ENCODE results near the gene LILRB4. TPM values are rescaled to one million over a fixed set of nuclear protein-coding genes. Genes with fewer than 3 reads are reported as not detected.
"Not testable (repeated sequence)": the region's sequence is repeated elsewhere in the genome, so short reads cannot be mapped to it uniquely, and the experiment has no call there.

The LILRB4 gene
- total RNA-seq, 1 experiment from 2014 or later, result not detected

DNA sequence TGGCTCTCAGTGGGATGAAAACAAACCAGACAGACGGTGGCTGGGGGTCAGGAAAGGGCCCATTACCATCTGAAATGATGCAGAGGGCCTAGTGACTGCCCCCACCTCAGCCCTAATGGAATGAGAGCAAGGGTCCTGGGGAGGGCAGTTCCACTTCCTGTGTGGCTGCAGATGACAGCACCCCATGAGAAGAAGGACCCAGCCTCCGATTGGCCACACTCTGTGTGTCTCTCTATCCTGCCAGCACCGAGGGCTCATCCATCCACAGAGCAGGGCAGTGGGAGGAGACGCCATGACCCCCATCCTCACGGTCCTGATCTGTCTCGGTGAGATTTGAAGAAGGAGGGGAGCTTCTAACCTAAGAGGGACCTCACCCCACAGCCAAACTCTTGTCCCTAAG is 32.0 kb upstream of the LILRB4 start:
- H2AFZ ChIP-seq (ENCODE audit: low read length), result no peak overlapping the region
- H3K9ac ChIP-seq (ENCODE audit: extremely low read depth, insufficient read length, low read length), result no peak overlapping the region
- no peaks in the 10 kb centered on the region for H4K20me1 ChIP-seq (ENCODE audit: control insufficient read depth, insufficient read depth, insufficient read length)
- H3K79me2 ChIP-seq (ENCODE audit: insufficient read depth, low read length), result no peaks in the 10 kb centered on the region
- peaks cover 8% of the 10 kb centered on the region for H3K27me3 Mint-ChIP-seq (ENCODE audit: low read depth)
- H3K4me1 Mint-ChIP-seq, result no peaks in the 10 kb centered on the region
- no peak overlapping the region for H3K27ac Mint-ChIP-seq
- H3K9me3 ChIP-seq (ENCODE audit: control insufficient read depth, low read depth, low read length), result peaks cover 60% of the 10 kb centered on the region
- H3K79me1 ChIP-seq (ENCODE audit: insufficient read depth, low read depth, low read length, poor library complexity, severe bottlenecking), result no peaks in the 10 kb centered on the region
- H3K36me3 Mint-ChIP-seq (ENCODE audit: insufficient read depth in 1 of 3, low read depth in 3 of 3), result peaks cover 0 to 32% (median 14%) of the 10 kb centered on the region in 3 experiments; a peak in 6 of 7 replicates
- no peaks in the 10 kb centered on the region for H3K4me1 ChIP-seq (ENCODE audit: insufficient read depth, low read length)
- no peak overlapping the region for H3K23ac ChIP-seq (ENCODE audit: insufficient read length, low read depth, low read length)
- no peak overlapping the region for H2BK20ac ChIP-seq (ENCODE audit: low read depth, low read length, poor library complexity, severe bottlenecking)
- no peak overlapping the region for H2AK5ac ChIP-seq (ENCODE audit: insufficient read length, low read length)
- WGBS (ENCODE audit: extremely low coverage, insufficient read length, low lambda C conversion rate), result no CpG with 5 or more reads among the region's 6 CpGs
- H3K4me3 Mint-ChIP-seq, result no peak overlapping the region
- H3K4ac ChIP-seq (ENCODE audit: low read depth, low read length), result no peak overlapping the region
- no peaks in the 10 kb centered on the region for H3K27me3 ChIP-seq (ENCODE audit: insufficient read depth, low read length)
- no peak overlapping the region for H4K8ac ChIP-seq (replicated peaks; ENCODE audit: insufficient read length, low read depth, low read length)
- no peak overlapping the region for H2BK120ac ChIP-seq (ENCODE audit: low read depth, low read length, poor library complexity, severe bottlenecking)
- H3K18ac ChIP-seq (ENCODE audit: insufficient read length, low read depth, low read length), result no peak overlapping the region
- H3K9me3 Mint-ChIP-seq, result peaks cover 87 to 95% of the 10 kb centered on the region in 2 experiments
- no peak overlapping the region for H4K5ac ChIP-seq (ENCODE audit: insufficient read length, low read depth, low read length)
- H3K4me2 ChIP-seq (ENCODE audit: insufficient read depth, insufficient read length, low read length), result no peak overlapping the region
- DNase-seq, result no peak
- TF ChIP-seq, protein P1, sequence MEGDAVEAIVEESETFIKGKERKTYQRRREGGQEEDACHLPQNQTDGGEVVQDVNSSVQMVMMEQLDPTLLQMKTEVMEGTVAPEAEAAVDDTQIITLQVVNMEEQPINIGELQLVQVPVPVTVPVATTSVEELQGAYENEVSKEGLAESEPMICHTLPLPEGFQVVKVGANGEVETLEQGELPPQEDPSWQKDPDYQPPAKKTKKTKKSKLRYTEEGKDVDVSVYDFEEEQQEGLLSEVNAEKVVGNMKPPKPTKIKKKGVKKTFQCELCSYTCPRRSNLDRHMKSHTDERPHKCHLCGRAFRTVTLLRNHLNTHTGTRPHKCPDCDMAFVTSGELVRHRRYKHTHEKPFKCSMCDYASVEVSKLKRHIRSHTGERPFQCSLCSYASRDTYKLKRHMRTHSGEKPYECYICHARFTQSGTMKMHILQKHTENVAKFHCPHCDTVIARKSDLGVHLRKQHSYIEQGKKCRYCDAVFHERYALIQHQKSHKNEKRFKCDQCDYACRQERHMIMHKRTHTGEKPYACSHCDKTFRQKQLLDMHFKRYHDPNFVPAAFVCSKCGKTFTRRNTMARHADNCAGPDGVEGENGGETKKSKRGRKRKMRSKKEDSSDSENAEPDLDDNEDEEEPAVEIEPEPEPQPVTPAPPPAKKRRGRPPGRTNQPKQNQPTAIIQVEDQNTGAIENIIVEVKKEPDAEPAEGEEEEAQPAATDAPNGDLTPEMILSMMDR (conservative IDR thresholded peaks at IDR 0.05), result no peak
- H2BK5ac ChIP-seq (ENCODE audit: insufficient read length, low read length), result no peak overlapping the region
- no peaks in the 10 kb centered on the region for H3K23me2 ChIP-seq (ENCODE audit: insufficient read length, low read depth, low read length, poor library complexity, severe bottlenecking)
- no peak overlapping the region for H3T11ph ChIP-seq (ENCODE audit: low read length)
- no peak overlapping the region for H3K14ac ChIP-seq (ENCODE audit: insufficient read depth, low read length)
- no peak overlapping the region for H2BK12ac ChIP-seq (ENCODE audit: insufficient read length, low read depth, low read length)
- no peak overlapping the region for H3K56ac ChIP-seq (ENCODE audit: insufficient read length, low read depth, low read length)
- no peak overlapping the region for H4K91ac ChIP-seq (ENCODE audit: insufficient read length, low read depth, low read length)
- H3K27ac ChIP-seq (ENCODE audit: insufficient read length, low read depth, low read length), result no peak overlapping the region
- H2BK15ac ChIP-seq (ENCODE audit: low read depth, low read length), result no peak overlapping the region

DNA sequence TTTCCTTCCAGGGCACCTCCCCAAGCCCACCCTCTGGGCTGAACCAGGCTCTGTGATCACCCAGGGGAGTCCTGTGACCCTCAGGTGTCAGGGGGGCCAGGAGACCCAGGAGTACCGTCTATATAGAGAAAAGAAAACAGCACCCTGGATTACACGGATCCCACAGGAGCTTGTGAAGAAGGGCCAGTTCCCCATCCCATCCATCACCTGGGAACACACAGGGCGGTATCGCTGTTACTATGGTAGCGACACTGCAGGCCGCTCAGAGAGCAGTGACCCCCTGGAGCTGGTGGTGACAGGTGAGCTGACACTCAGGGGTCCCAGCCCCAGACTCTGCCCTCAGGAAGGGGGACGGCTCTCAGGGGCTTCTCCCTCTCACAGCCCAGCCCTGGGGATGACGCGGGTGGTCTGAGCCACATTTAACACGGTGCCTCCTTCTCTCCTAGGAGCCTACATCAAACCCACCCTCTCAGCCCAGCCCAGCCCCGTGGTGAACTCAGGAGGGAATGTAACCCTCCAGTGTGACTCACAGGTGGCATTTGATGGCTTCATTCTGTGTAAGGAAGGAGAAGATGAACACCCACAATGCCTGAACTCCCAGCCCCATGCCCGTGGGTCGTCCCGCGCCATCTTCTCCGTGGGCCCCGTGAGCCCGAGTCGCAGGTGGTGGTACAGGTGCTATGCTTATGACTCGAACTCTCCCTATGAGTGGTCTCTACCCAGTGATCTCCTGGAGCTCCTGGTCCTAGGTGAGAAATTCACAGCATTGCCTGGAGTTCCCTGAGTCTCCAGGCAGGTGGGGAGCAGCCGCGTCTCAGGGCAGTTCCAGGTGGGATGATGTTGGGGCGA is 31.1 kb upstream of the LILRB4 start:
- not testable (repeated sequence) for H3K4me3 Mint-ChIP-seq; H2AK5ac ChIP-seq (ENCODE audit: insufficient read length, low read length); H3K56ac ChIP-seq (ENCODE audit: insufficient read length, low read depth, low read length); DNase-seq; H4K91ac ChIP-seq (ENCODE audit: insufficient read length, low read depth, low read length); H2BK120ac ChIP-seq (ENCODE audit: low read depth, low read length, poor library complexity, severe bottlenecking); H3K27ac Mint-ChIP-seq; H2BK12ac ChIP-seq (ENCODE audit: insufficient read length, low read depth, low read length); H4K5ac ChIP-seq (ENCODE audit: insufficient read length, low read depth, low read length); H3K9ac ChIP-seq (ENCODE audit: extremely low read depth, insufficient read length, low read length); H3K4me2 ChIP-seq (ENCODE audit: insufficient read depth, insufficient read length, low read length); H3K27me3 ChIP-seq (ENCODE audit: insufficient read depth, low read length); H3K23me2 ChIP-seq (ENCODE audit: insufficient read length, low read depth, low read length, poor library complexity, severe bottlenecking); H4K8ac ChIP-seq (replicated peaks; ENCODE audit: insufficient read length, low read depth, low read length); H3T11ph ChIP-seq (ENCODE audit: low read length); H3K4ac ChIP-seq (ENCODE audit: low read depth, low read length); H3K4me1 ChIP-seq (ENCODE audit: insufficient read depth, low read length); H3K79me1 ChIP-seq (ENCODE audit: insufficient read depth, low read depth, low read length, poor library complexity, severe bottlenecking); H4K20me1 ChIP-seq (ENCODE audit: control insufficient read depth, insufficient read depth, insufficient read length); H2BK20ac ChIP-seq (ENCODE audit: low read depth, low read length, poor library complexity, severe bottlenecking); H3K27me3 Mint-ChIP-seq (ENCODE audit: low read depth); H2BK5ac ChIP-seq (ENCODE audit: insufficient read length, low read length); H3K23ac ChIP-seq (ENCODE audit: insufficient read length, low read depth, low read length); H3K4me1 Mint-ChIP-seq; H2BK15ac ChIP-seq (ENCODE audit: low read depth, low read length); H3K79me2 ChIP-seq (ENCODE audit: insufficient read depth, low read length); H3K14ac ChIP-seq (ENCODE audit: insufficient read depth, low read length); H3K18ac ChIP-seq (ENCODE audit: insufficient read length, low read depth, low read length); H2AFZ ChIP-seq (ENCODE audit: low read length); H3K27ac ChIP-seq (ENCODE audit: insufficient read length, low read depth, low read length)
- WGBS (ENCODE audit: extremely low coverage, insufficient read length, low lambda C conversion rate), result no CpG with 5 or more reads among the region's 23 CpGs
- peaks cover 87 to 95% of the 10 kb centered on the region in 2 experiments for H3K9me3 Mint-ChIP-seq
- H3K36me3 Mint-ChIP-seq (ENCODE audit: insufficient read depth in 1 of 3, low read depth in 3 of 3), result peaks cover 0 to 24% (median 11%) of the 10 kb centered on the region in 3 experiments; a peak in 5 of 7 replicates
- H3K9me3 ChIP-seq (ENCODE audit: control insufficient read depth, low read depth, low read length), result peaks cover 61% of the 10 kb centered on the region

Data from H9 (cell line).